Activated CD4-positive, alpha-beta T cell treated with anti-CD3 and anti-CD28 coated beads for 1 hour (primary cell): ENCODE results near the gene ALKBH7.
"Not testable (repeated sequence)": the region's sequence is repeated elsewhere in the genome, so short reads cannot be mapped to it uniquely, and the experiment has no call there.

ENCODE experiments used
- DNase-seq: peaks from one replicate; pipeline ENCODE4 v3.0.0-alpha.2; 2020

Gene ALKBH7

GRCh38 chr19:6373096-6373812 is 660 bp downstream of the ALKBH7 start:
- DNase-seq: peak; percentile 96

- no peak for DNase-seq
Measured at GRCh38 chr19:6373813-6374108, 1.2 kb downstream of the ALKBH7 start.

DNA sequence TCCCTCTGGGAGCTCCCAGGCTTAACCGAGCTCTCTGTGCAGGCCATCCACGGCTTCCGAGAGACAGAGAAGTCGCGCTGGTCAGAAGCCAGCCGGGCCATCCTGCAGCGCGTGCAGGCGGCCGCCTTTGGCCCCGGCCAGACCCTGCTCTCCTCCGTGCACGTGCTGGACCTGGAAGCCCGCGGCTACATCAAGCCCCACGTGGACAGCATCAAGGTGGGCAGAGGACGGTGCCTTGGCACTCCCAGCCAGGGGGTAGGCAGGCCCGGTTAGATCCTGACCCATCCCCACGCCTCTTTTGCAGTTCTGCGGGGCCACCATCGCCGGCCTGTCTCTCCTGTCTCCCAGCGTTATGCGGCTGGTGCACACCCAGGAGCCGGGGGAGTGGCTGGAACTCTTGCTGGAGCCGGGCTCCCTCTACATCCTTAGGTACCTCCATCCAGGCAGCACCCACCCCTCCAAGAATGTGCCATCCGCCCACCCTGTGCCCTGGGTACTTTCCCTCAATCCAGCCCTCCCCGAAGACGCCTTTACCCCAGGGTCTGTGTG is 1.6 kb downstream of the ALKBH7 start:
- no peak for DNase-seq

- DNase-seq: no peak
Measured at GRCh38 chr19:6374711-6375410, 2.3 kb downstream of the ALKBH7 start.

DNA sequence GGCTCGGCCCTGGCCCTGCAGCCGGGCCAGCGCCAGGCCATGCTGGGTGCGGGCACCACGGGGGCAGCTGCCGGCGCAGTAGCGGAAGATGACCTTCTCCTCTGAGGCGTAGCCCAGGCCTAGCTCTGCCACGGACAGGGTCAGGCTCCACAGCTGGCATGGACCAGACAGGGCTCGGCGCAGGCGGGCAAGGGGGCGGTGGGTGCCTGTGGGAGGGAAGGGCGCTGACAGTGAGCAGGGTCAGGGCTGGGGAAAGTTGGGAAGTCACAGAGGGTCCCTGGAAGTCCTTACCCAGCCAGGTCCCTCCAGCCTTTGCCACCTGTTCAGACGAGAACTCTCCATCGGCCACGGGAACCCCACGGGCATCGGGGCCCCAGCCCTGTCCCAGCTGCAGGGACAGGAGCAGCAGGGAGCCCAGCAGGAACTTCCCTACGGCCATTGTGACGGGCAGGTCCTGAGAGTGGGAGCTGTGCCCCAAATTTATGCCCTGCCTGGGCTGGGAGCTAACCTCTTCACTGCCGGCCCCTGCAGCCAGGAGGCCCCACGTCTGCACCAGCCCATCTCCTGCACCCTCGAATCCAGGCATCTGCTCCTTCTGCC is 2.9 kb downstream of the ALKBH7 start, which contains the start of gene PSPN:
PSPN (minus strand) TSS at position 523 of the 600 bp plus-strand sequence; CDS start at position 439, 84 bp downstream.
- DNase-seq: no peak

DNA sequence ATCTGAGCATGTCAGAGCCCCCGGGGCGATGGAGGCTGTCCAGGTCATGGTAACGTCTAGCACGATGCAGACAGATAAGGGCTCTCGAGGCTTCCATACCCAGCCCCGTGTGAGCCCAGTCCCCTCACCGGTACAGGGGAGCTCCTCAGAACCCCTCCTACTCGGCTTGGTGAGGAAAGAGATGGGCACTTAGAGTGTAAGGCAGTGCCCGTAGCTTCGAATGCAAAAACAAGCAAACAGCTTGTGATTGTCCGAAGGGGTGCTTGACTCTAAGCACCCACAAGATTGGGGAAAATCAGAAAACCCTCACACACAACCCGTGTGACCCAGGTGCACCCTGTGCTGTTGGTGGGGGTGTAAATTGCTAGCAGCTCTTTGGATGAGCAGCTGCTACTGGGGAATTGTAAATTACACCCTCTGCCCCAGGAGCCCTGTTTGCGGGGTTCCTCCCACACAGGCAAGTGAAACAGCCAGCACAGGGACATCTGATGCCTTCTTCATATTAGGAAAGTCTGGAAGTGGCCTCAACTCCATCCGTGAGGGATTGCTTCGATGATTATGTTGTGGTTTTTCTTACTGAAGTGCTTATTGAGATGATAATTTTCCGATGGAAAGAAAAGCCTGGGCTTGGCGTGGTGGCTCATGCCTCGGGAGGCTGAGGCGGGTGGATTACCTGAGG is 4.1 kb downstream of the ALKBH7 start:
- DNase-seq: no peak

DNA sequence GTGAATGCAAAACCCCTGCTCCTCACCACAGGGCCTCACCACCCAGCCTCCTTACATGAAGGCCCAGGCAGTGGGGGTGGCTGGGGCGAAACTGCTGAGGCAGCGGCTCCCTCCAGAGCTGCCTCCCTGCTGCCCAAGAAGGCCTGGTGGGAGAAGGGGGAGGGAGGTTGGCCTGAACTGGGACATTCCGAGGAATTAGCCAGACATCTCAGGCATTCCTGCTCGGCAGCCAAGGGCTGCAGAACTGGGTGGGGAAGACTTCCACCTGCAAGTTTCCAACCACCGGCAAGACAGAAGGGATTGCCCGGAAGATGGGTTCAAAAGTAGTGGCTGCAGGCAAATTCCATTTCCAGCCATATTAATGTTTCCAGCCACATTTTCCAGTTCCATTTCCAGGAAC is 5.4 kb downstream of the ALKBH7 start:
- no peak for DNase-seq

GRCh38 chr19:6378486-6378885 is 5.9 kb downstream of the ALKBH7 start:
- DNase-seq: no peak

- DNase-seq: no peak
Measured at GRCh38 chr19:6379744-6380143, 7.2 kb downstream of the ALKBH7 start.

DNA sequence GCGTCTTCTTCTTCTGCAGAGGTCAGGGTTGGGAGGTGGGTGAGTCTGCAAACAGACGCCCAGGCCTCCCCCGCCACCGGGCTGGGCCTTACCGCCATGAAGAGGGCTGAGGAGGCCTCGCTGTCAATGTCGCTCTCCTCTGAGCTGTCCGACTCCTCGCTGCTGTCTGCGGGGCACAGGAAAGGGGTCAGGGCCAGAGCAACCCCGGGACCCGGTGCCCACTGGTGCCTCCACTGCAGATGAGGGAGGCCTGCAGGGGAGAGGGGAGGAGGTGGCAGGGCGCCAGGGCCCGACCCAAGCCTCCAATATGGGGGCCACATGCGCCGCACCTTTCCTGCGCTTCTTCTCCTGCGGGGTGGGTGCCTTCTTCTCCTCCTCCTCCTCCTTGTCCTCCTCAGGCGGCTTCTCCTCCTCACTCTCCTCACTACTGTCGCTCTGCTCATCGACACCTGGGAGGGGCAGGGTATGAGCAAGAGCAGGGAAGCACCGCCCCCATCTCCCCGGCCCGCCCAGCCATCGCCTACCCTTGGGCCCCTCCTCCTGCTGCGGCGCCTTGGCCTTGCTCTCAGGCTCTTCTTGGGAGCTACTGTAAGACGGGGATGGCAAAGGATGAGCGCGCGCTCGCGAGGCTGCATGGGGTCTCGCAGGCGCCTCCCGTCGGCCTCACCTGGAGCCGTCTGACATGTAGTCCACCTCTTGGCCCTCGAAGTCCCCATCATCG is 8.6 kb downstream of the ALKBH7 start:
- no peak for DNase-seq

GRCh38 chr19:6383188-6383587 is 10.6 kb downstream of the ALKBH7 start:
- no peak for DNase-seq

DNA sequence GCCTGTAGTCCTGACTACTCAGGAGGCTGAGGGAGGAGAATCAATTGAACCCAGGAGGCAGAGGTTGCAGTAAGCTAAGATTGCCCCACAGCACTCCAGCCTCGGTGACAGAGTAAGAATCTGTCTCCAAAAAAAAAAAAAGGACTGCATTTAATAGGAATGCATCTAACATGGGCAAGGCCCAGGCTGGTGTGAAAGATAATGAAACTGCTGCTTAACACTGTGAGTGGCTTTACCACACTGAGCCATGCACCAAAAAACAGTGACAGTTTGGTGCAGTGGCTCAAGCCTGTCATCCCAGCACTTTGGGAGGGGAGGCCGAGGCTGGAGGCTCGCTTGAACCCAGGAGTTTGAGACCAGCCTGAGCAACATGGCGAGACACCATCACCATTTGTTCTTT is 11.8 kb downstream of the ALKBH7 start:
- DNase-seq: no peak

- no peak for DNase-seq
Measured at GRCh38 chr19:6387372-6387771, 14.8 kb downstream of the ALKBH7 start.

DNA sequence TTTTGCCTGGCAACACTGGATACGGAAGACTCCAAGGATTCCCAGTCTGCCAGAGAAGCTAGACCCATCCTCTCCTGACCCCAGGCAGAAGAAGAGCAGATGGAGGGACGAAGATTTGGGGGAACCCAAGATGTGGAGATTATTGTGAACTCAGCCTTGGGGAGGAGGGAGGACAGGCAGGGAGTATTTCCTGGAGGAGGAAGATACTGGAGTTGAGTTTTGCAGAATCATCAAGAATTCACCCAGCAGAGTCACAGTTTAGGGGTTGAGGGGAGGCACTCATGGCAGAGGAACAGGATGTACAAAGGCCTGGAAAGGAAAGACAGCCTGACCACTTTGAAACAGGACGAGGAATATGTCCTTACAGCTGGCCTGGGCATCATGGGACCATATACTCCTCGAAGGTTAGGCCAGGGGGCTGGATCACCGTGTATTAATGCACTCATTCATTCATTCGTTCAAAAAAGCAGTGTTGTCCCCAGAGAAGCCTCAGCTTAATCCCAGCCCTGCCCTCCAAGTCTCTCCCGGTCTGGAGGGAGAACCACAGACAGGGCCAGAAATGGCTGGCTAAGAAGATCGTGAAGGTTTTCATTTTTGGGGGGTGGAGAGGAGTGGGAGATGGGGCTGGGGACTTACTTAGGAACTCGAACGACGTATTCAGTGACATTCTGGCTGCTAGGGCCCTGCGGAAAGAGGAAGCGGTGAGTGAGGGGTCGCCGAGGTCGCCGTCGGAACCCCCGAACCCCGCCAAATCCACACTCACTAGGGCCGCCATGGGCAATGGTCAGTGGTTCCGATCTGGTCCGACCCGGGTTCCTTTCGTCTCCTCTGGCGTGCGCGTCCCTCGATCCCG is 19.9 kb downstream of the ALKBH7 start:
- DNase-seq: no peak

DNA sequence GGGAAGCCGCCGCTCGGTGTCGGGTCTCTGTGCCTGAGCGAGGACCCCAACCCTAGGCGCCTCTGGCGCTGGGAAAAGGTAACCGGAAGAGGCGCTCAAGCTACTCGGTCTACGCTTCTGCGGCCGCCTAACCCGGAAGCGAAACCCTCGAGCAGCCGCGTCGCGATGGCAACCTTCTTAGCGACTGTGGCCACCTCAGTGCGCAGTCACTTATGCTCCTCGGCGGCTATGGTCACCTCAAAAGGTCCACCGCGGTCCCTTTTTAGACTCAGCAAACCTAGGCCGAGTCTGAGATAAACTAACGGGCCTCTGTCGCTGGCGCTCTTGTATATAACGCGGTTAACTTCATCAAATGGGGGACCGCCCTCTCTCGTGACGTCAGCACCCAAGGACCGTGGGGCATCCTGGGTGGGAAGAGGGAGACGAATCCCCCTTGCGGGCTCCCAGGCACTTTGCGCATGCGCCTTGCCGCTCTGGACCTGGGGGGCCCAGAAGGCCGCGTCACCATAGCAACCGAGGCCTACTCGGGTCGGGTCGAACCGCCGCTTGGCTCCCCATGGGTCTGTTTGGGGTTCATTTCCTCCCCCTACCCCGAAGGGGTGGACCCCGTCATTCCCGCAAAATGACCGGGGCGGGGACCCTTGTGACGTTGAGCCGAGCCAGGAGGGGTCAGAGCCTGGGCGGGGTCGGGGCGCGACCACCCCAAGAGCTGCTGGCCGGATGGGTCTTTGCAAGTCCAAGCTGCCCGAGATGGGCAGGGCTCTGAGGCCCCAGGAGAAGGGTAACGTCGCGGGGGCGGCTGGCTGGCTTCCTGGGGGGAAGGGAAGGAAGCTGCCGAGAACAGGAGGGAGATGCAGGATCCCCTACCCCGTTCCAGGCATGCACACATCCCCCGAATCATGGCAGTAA is 20.7 kb downstream of the ALKBH7 start, which contains the start of gene GTF2F1:
GTF2F1 (minus strand) TSS at position 91 of the 909 bp plus-strand sequence. CDS start 169 bp downstream, outside the sequence.
- DNase-seq: peak; percentile 89

DNA sequence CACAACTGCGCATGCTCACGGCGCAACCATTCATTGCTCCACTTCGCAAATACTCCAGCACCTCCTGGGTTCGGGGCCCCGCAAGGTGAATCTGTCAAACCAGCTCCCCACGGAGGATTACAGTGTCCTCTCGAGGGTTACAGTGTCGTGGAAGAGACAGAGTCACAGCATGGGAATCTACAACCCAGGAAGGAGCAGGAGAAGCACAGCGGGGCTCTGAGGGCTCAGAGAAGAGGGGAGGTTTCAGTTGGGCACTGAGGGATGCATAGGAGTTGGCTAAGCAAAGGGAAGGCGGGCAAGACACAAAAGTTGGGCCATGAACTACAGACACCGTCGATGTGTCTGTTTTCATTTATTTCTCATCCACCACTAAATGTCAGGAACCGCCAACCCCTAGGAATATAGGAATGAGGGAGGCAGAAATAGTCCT is 21.4 kb downstream of the ALKBH7 start:
- peak; percentile 60 for DNase-seq

DNA sequence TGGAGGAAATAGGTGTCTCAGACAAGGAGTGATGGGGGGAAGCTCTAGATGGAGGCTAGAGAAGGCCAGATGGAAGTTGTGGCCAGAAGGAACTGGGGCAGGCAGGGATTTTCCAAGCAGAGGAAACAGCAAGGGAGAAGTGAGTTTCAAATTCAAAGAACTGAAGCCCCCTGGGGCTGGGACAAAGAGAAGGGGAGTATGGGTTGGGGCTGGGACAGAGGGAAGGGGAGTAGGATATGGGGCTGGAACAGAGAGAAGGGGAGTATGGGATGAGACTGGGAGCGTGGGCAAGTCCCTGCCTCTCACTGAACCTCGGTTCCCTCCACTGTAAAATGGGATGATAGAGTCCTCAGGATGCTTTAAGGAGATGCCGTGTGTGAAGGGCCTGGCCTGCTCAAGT is 22.2 kb downstream of the ALKBH7 start:
- no peak for DNase-seq

GRCh38 chr19:6396305-6396704 is 23.7 kb downstream of the ALKBH7 start:
- DNase-seq: no peak

DNA sequence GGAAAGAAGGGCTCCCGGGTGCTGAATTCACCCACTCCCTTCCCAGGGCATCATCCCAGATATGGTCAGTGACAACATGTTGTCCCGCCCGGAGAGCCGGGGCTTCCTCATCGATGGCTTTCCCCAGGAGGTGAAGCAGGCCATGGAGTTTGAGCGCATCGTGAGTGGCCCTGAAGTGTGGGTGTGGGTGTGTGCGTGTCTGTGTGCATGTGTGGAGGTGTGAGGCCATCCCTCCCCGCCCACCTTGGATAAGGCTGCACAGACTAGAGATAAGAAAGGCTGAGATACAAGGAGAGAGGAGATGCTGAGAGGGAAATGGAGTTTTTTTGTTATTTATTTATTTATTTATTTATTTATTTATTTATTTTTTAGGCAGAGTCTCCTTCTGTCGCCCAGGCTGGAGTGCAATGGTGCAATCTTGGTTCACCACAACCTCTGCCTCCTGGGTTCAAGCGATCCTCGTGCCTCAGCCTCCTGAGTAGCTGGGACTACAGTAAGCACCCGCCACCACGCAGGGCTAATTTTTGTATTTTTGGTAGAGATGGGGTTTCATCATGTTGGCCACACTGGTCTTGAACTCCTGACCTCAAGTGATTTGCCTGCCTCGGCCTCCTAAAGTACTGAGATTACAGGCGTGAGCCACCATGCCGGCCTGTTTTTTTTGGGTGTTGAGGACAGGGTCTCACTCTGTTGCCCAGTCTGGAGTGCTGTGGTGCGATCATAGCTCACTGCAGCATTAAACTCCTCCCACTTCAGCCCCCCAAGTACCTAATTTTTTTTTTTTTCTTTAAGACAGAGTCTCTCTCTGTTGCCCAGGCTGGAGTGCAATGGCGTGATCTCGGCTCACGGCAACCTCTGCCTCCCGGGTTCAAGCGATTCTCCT is 27.7 kb downstream of the ALKBH7 start:
- not testable (repeated sequence) for DNase-seq
